Vagina (tissue), 2 donors: ENCODE data around the gene OTULIN.

ENCODE experiments used
- CTCF ChIP-seq, 3 experiments: fragments of 450-650 bp in 2 of 3; fragments of 200-600 bp in 1 of 3; sonication (generic) in 1 of 3; IDR thresholded peaks; one replicate each; pipeline ENCODE4 v1.5.1; 2017 to 2019; ENCODE audit warnings: antibody characterized with exemption in 3 of 3, mild to moderate bottlenecking in 2 of 3, moderate library complexity in 2 of 3
- POLR2A ChIP-seq, 2 donors: fragments of 450-650 bp; IDR thresholded peaks; one replicate each; pipeline ENCODE4 v1.6.1; 2017; ENCODE audit warnings: antibody characterized with exemption in 2 of 2, mild to moderate bottlenecking in 2 of 2, moderate library complexity in 2 of 2
- POLR2AphosphoS5 ChIP-seq, 2 donors: sonication (generic); formaldehyde crosslinking; IDR thresholded peaks; one replicate each; pipeline ENCODE4 v1.9.0; 2017; ENCODE audit warnings: antibody characterized with exemption in 2 of 2, mild to moderate bottlenecking in 2 of 2, low read depth in 1 of 2; ENCODE audit not compliant: insufficient read depth in 1 of 2

GRCh38 chr5:14716755-14717752 lies 52.5 kb downstream of the OTULIN start:
- no peak for TF ChIP-seq CTCF (IDR thresholded peaks at IDR 0.05)
- TF ChIP-seq POLR2AphosphoS5 (IDR thresholded peaks at IDR 0.05; ENCODE audit: insufficient read depth in 1 of 2, low read depth in 1 of 2) = no peak
- TF ChIP-seq POLR2A (IDR thresholded peaks at IDR 0.05) = no peak
